Measurements from ENCODE around the gene SYMPK. TPM values are rescaled to one million over a fixed set of nuclear protein-coding genes. Genes with fewer than 3 reads are reported as not detected.

Gene SYMPK
- total and polyA plus RNA-seq, 10 donors, result 56.3 to 148 (median 75.9) TPM

DNA sequence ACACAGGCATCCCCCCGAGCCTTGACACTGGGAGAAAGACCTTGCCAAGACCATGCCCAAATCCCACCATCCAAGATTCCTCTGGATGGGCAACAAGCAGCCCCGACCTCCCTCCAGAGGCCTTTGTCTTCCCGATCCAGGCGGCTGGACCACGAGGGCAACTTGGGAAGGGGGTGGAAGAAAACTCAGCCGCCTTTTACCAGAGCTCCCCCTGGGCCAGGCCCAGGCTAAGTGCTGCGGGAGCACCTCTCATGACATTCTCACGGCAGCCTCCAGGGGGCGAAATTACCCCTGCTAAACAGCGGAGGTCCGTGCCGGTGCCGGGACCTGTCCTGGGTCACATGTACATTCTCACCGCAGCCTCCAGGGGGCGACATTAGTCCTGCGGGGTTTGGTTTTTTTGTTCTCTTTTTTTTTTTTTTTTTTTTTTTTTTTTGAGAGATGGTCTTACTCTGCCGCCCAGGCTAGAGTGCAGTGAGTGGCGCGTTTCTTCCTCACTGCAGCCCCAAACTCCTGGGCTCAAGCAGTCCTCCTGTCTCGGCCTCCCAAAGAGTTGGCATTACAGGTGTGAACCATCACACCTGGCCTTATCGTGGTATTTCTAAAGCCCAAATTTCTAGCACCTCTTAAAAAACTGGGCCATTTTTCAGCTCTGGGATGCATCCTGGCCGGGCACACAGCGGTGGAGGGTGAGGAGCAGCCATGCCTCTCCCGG lies 45.8 kb downstream of the SYMPK start:
- intact Hi-C loops (cut with DNase I; ENCODE audit: low total_unique reads), result no loop called here
- Histone ChIP-seq H3K27me3 (replicated peaks in 1 of 7) (peaks cover 0 to 40% (median 3%) of the 10 kb centered on the region in 7 donors), H3K36me3 (peaks cover 0 to 70% (median 25%) of the 10 kb centered on the region in 6 donors), H3K9me3 (no peaks in the 10 kb centered on the region), H3K4me3 (no peak overlapping the region), H3K27ac (no peak overlapping the region), H3K4me1 (peaks cover 0 to 34% (median 23%) of the 10 kb centered on the region in 6 donors)
- no peak for TF ChIP-seq POLR2A (IDR thresholded peaks at IDR 0.05)
- TF ChIP-seq POLR2AphosphoS5 (IDR thresholded peaks at IDR 0.05), result peak; percentile 58 to 76 (median 70)
- TF ChIP-seq, protein P1, sequence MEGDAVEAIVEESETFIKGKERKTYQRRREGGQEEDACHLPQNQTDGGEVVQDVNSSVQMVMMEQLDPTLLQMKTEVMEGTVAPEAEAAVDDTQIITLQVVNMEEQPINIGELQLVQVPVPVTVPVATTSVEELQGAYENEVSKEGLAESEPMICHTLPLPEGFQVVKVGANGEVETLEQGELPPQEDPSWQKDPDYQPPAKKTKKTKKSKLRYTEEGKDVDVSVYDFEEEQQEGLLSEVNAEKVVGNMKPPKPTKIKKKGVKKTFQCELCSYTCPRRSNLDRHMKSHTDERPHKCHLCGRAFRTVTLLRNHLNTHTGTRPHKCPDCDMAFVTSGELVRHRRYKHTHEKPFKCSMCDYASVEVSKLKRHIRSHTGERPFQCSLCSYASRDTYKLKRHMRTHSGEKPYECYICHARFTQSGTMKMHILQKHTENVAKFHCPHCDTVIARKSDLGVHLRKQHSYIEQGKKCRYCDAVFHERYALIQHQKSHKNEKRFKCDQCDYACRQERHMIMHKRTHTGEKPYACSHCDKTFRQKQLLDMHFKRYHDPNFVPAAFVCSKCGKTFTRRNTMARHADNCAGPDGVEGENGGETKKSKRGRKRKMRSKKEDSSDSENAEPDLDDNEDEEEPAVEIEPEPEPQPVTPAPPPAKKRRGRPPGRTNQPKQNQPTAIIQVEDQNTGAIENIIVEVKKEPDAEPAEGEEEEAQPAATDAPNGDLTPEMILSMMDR (IDR thresholded peaks at IDR 0.05 in 8 of 11, conservative IDR thresholded peaks at IDR 0.05 in 3 of 11), result peak; percentile 97 to 99 (median 98)
- WGBS, 5 donors, result 16 to 21% (median 19%) methylated on average over 24 of the region's 24 CpGs
- DNase-seq, result peak; percentile 99

- WGBS, 5 donors, result 73 to 79% (median 74%) methylated on average over 14 to 18 of the region's 18 CpGs
- intact Hi-C loops (cut with DNase I; ENCODE audit: low total_unique reads), result no loop called here
- no peaks in the 10 kb centered on the region for H3K9me3 ChIP-seq
- peak in 1 of 3 donors; percentile 13 for TF ChIP-seq POLR2AphosphoS5 (IDR thresholded peaks at IDR 0.05)
- TF ChIP-seq POLR2A (IDR thresholded peaks at IDR 0.05), result no peak
- TF ChIP-seq, protein P1 (IDR thresholded peaks at IDR 0.05 in 8 of 11, conservative IDR thresholded peaks at IDR 0.05 in 3 of 11), result no peak
- peaks cover 0 to 40% (median 3%) of the 10 kb centered on the region in 7 donors for H3K27me3 ChIP-seq (replicated peaks in 1 of 7)
- H3K4me1 ChIP-seq, result peaks cover 0 to 34% (median 23%) of the 10 kb centered on the region in 6 donors
- peaks cover 0 to 62% (median 21%) of the 10 kb centered on the region in 6 donors for H3K36me3 ChIP-seq
- no peak overlapping the region for H3K27ac ChIP-seq
- H3K4me3 ChIP-seq, result peak overlapping the region in 1 of 8 donors; percentile 62
- DNase-seq, result no peak
These were observed 46.5 kb downstream of the SYMPK start for GRCh38 chr19:45816236-45817009.

DNA sequence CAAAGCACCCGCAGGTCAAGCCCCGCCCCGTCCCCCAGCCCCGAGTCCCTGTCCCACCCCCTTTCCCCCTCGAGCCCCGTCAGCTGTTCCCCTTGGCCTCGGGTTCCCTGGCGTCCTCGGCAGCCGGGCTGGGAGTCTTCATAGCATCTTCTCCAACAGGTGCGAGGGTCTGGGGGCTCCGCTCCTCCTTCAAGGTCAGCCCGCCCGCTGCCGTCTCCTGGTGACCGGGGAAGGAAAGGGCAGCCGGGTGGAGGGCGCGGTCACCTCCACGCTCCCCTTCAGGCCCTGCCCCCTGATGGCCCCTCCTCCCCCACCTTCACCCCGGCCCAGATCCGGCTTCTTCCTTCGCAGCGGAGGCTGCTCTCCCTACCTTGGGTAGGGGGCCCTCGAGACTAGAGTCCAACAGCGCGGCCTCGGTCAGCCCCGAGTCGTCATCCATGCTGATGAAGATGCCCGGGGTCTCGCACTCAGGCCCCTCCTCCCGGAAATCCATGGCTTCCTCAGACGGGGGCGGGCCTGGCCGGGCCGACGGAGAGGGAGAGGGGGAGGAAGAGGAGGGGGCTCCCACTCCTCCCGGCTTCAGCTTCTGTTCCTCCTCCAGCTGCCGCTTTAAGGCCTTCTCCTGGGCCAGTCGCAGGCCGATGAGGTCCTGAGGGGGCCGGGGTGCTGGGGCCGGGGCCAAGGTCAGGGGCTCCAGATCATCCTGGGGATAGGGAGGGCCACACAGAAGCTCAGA lies 47.3 kb downstream of the SYMPK start:
- Histone ChIP-seq H3K36me3 (peaks cover 0 to 55% (median 13%) of the 10 kb centered on the region in 6 donors), H3K4me1 (peaks cover 0 to 34% (median 23%) of the 10 kb centered on the region in 6 donors), H3K4me3 (peak overlapping the region in 7 of 8 donors; percentile 8 to 62 (median 27)), H3K27ac (no peak overlapping the region), H3K27me3 (replicated peaks in 1 of 7) (peaks cover 0 to 42% (median 3%) of the 10 kb centered on the region in 7 donors), H3K9me3 (no peaks in the 10 kb centered on the region)
- intact Hi-C loops (cut with DNase I; ENCODE audit: low total_unique reads), result no loop called here
- TF ChIP-seq POLR2A (IDR thresholded peaks at IDR 0.05), result no peak
- peak in 2 of 3 donors; percentile 38 to 63 for TF ChIP-seq POLR2AphosphoS5 (IDR thresholded peaks at IDR 0.05)
- TF ChIP-seq, protein P1 (IDR thresholded peaks at IDR 0.05 in 8 of 11, conservative IDR thresholded peaks at IDR 0.05 in 3 of 11), result no peak
- DNase-seq, result no peak
- WGBS, 5 donors, result 4 to 13% (median 8%) methylated on average over 32 to 44 of the region's 44 CpGs

Data from spleen (tissue), 11 donors.